Measurements from ENCODE around the gene AARSD1. TPM values are rescaled to one million over a fixed set of nuclear protein-coding genes. Genes with fewer than 3 reads are reported as not detected.

The AARSD1 gene
- total RNA-seq, 1 experiment from 2014 or later = 96.6 TPM

GRCh38 chr17:42913522-42913921 is 50.7 kb downstream of the AARSD1 start:
- no peaks in the 10 kb centered on the region for H3K9me3 Mint-ChIP-seq (ENCODE audit: low read depth, unreplicated experiment)
- no peak overlapping the region for H3K4me3 Mint-ChIP-seq (ENCODE audit: low read depth, unreplicated experiment)
- no TSS peak for BruUV-seq (replicated peaks)
- peaks cover 44% of the 10 kb centered on the region for H3K27me3 Mint-ChIP-seq (ENCODE audit: unreplicated experiment)
- CTCF ChIA-PET = interaction anchor here (0.7 to 1.2 kb wide), 2 partner anchors 14 to 26 kb away, joined by 3 read pairs; no protein-coding TSS in a partner anchor
- H3K27ac Mint-ChIP-seq (ENCODE audit: unreplicated experiment) = no peak overlapping the region
- H3K4me1 Mint-ChIP-seq (ENCODE audit: low read depth, unreplicated experiment) = no peaks in the 10 kb centered on the region
- no peak for TF ChIP-seq CTCF (IDR thresholded peaks at IDR 0.05; ENCODE audit: unreplicated experiment)
- no peak for DNase-seq
- intact Hi-C loops (cut with micrococcal nuclease; ENCODE audit: unreplicated experiment) = no loop called here
- no peaks in the 10 kb centered on the region for H3K36me3 Mint-ChIP-seq (ENCODE audit: insufficient read depth, unreplicated experiment)

DNA sequence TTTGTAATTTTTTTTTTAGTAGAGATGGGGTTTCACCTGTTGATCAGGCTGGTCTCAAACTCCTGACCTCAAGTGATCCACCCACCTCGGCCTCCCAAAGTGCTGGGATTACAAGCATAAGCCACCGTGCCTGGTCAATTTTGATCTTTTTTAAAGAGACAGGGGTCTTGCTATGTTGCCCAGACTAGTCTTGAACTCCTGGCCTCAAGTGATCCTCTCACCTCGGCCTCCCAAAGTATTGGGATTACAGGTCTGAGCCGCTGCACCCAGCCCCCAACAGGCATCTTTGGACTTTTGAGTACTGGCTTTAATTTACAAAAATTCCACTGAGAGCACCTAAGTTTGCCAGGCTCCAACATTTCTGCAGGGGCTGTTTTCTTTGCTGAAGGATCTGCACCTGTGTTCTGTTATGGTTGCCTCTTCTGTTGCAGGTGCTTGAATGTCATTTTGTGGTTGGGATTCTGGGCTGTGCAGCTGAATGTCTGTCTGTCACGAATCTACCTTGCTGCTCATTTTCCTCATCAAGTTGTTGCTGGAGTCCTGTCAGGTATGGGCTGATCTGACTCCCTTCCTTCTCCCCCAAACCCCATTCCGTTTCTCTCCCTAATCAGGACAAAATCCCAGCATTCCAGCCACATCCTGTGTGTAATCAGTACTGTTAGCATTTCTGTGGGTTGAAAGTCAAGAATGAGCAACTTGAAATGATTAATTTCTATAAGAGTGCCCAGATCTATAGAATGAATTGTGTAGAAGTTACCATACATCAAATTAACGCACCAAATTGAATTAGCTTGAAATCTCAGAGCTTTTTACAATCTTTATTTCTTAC is 55.2 kb downstream of the AARSD1 start:
- H3K27me3 Mint-ChIP-seq (ENCODE audit: unreplicated experiment) = peaks cover 84% of the 10 kb centered on the region
- no peak for TF ChIP-seq CTCF (IDR thresholded peaks at IDR 0.05; ENCODE audit: unreplicated experiment)
- no TSS peak for BruUV-seq (replicated peaks)
- no peak for DNase-seq
- no peaks in the 10 kb centered on the region for H3K36me3 Mint-ChIP-seq (ENCODE audit: insufficient read depth, unreplicated experiment)
- H3K4me1 Mint-ChIP-seq (ENCODE audit: low read depth, unreplicated experiment) = no peaks in the 10 kb centered on the region
- no peak overlapping the region for H3K4me3 Mint-ChIP-seq (ENCODE audit: low read depth, unreplicated experiment)
- intact Hi-C loops (cut with micrococcal nuclease; ENCODE audit: unreplicated experiment) = no loop called here
- CTCF ChIA-PET = interaction anchor here (0.6 to 1.6 kb wide), 3 partner anchors 37 to 1608 kb away, joined by 3 to 5 read pairs (median 4); partner anchors contain the start of gene BECN1
- no peaks in the 10 kb centered on the region for H3K9me3 Mint-ChIP-seq (ENCODE audit: low read depth, unreplicated experiment)
- no peak overlapping the region for H3K27ac Mint-ChIP-seq (ENCODE audit: unreplicated experiment)

- DNase-seq = no peak
- Mint-ChIP-seq H3K27ac (ENCODE audit: unreplicated experiment) (no peak overlapping the region), H3K27me3 (ENCODE audit: unreplicated experiment) (peaks cover 83% of the 10 kb centered on the region), H3K4me3 (ENCODE audit: low read depth, unreplicated experiment) (no peak overlapping the region), H3K9me3 (ENCODE audit: low read depth, unreplicated experiment) (no peaks in the 10 kb centered on the region), H3K4me1 (ENCODE audit: low read depth, unreplicated experiment) (no peaks in the 10 kb centered on the region), H3K36me3 (ENCODE audit: insufficient read depth, unreplicated experiment) (no peaks in the 10 kb centered on the region)
- CTCF ChIA-PET = interaction anchor here (0.6 kb wide), 1 partner anchor 108 kb away, joined by 3 read pairs; the partner anchor contains the start of genes CNTD1 and COA3
- BruUV-seq (replicated peaks) = no TSS peak
- TF ChIP-seq CTCF (IDR thresholded peaks at IDR 0.05; ENCODE audit: unreplicated experiment) = no peak
- intact Hi-C loops (cut with micrococcal nuclease; ENCODE audit: unreplicated experiment) = no loop called here
Measured at GRCh38 chr17:42906772-42907446, 57.3 kb downstream of the AARSD1 start.

DNA sequence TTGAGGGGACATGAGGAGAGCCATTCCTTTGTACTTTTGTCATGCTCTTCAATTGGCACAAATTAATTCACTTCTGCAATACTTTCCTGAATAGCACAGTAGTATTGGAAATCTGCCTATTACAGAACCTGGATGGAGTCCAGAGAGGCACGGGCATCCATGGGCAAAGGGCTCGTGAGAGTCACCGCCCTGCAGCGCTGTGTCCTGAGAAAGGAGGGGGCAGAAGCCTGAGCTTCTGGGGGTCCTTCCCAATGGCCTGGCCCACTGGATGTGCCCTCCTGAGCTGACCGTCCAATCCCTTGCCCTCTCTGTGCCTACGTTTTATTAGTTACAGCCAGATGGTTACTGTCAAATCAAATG is 60.2 kb downstream of the AARSD1 start:
- H3K9me3 Mint-ChIP-seq (ENCODE audit: low read depth, unreplicated experiment) = no peaks in the 10 kb centered on the region
- H3K4me1 Mint-ChIP-seq (ENCODE audit: low read depth, unreplicated experiment) = no peaks in the 10 kb centered on the region
- no TSS peak for BruUV-seq (replicated peaks)
- TF ChIP-seq CTCF (IDR thresholded peaks at IDR 0.05; ENCODE audit: unreplicated experiment) = no peak
- no peak overlapping the region for H3K4me3 Mint-ChIP-seq (ENCODE audit: low read depth, unreplicated experiment)
- intact Hi-C loops (cut with micrococcal nuclease; ENCODE audit: unreplicated experiment) = no loop called here
- CTCF ChIA-PET = no interaction called here
- H3K27ac Mint-ChIP-seq (ENCODE audit: unreplicated experiment) = no peak overlapping the region
- no peak for DNase-seq
- H3K27me3 Mint-ChIP-seq (ENCODE audit: unreplicated experiment) = peaks cover 71% of the 10 kb centered on the region
- H3K36me3 Mint-ChIP-seq (ENCODE audit: insufficient read depth, unreplicated experiment) = no peaks in the 10 kb centered on the region
